Non-pigmented ciliary epithelial cell (primary cell): Measurements from ENCODE around the gene AMIGO1.

ENCODE experiments used
- DNase-seq: peaks from one replicate; pipeline ENCODE4 v3.0.0-alpha.2; 2010; ENCODE audit warnings: low read depth

AMIGO1 gene

GRCh38 chr1:109502364-109502851 is 7.1 kb downstream of the AMIGO1 start:
- no peak for DNase-seq

- DNase-seq, result no peak
Measured at GRCh38 chr1:109501644-109502363, 7.7 kb downstream of the AMIGO1 start.

- no peak for DNase-seq
Measured at GRCh38 chr1:109500941-109501381, 8.6 kb downstream of the AMIGO1 start.

- no peak for DNase-seq
Measured at GRCh38 chr1:109499661-109500536, 9.6 kb downstream of the AMIGO1 start.

GRCh38 chr1:109499081-109499480 is 10.4 kb downstream of the AMIGO1 start:
- DNase-seq, result no peak

GRCh38 chr1:109498161-109498801 is 11.2 kb downstream of the AMIGO1 start:
- DNase-seq, result no peak

- DNase-seq, result no peak
Measured at GRCh38 chr1:109497449-109498160, 11.9 kb downstream of the AMIGO1 start.

- no peak for DNase-seq
Measured at GRCh38 chr1:109495738-109496137, 13.8 kb downstream of the AMIGO1 start.

- DNase-seq, result no peak
Measured at GRCh38 chr1:109493805-109494539, 15.6 kb downstream of the AMIGO1 start, which contains the start of gene CYB561D1. CYB561D1 (plus strand) TSS chr1:109494094; CDS start chr1:109494140, 46 bp downstream.

- no peak for DNase-seq
Measured at GRCh38 chr1:109493227-109493626, 16.3 kb downstream of the AMIGO1 start.

- DNase-seq, result no peak
Measured at GRCh38 chr1:109492779-109493178, 16.7 kb downstream of the AMIGO1 start.

- DNase-seq, result no peak
Measured at GRCh38 chr1:109491372-109491771, 18.2 kb downstream of the AMIGO1 start.

- no peak for DNase-seq
Measured at GRCh38 chr1:109490934-109491302, 18.6 kb downstream of the AMIGO1 start.

GRCh38 chr1:109490029-109490933 is 19.2 kb downstream of the AMIGO1 start:
- no peak for DNase-seq

GRCh38 chr1:109488696-109489095 is 20.8 kb downstream of the AMIGO1 start:
- DNase-seq, result no peak

GRCh38 chr1:109488201-109488600 is 21.3 kb downstream of the AMIGO1 start:
- no peak for DNase-seq

- no peak for DNase-seq
Measured at GRCh38 chr1:109487261-109487660, 22.3 kb downstream of the AMIGO1 start.

GRCh38 chr1:109485001-109485400 is 24.5 kb downstream of the AMIGO1 start:
- DNase-seq, result no peak

- DNase-seq, result no peak
Measured at GRCh38 chr1:109484519-109484975, 25.0 kb downstream of the AMIGO1 start.
